HCT116 (cell line): ENCODE measurements around the gene NAGA.

Experiments used
- CTCF ChIP-seq, 3 experiments: fragments of 200-600 bp in 1 of 3; sonication (generic) in 1 of 3; IDR thresholded peaks in 2 of 3; conservative IDR thresholded peaks in 1 of 3; 2 replicates each; pipeline ENCODE4 v1.5.1; 2012 to 2017; ENCODE audit warnings: low read depth in 2 of 3, low read length in 2 of 3, antibody characterized with exemption in 1 of 3, borderline replicate concordance in 1 of 3, control low read depth in 1 of 3, mild to moderate bottlenecking in 1 of 3, mixed read lengths in 1 of 3, mixed run types in 1 of 3, moderate library complexity in 1 of 3; ENCODE audit not compliant: insufficient read depth in 1 of 3
- ELF1 ChIP-seq: IDR thresholded peaks from 2 replicates; pipeline ENCODE4 v1.6.1; 2012; ENCODE audit warnings: low read depth, borderline replicate concordance
- EZH2 ChIP-seq: fragments of 200-600 bp; sonication (generic); IDR thresholded peaks from 2 replicates; pipeline ENCODE4 v1.6.1; 2017; ENCODE audit warnings: antibody characterized with exemption, mixed run types
- EZH2phosphoT487 ChIP-seq: fragments of 200-600 bp; IDR thresholded peaks from 2 replicates; pipeline ENCODE4 v1.6.1; 2018; ENCODE audit warnings: antibody characterized with exemption, borderline replicate concordance
- POLR2A ChIP-seq: IDR thresholded peaks from 2 replicates; pipeline ENCODE4 v1.7.0; 2011; ENCODE audit warnings: borderline replicate concordance; ENCODE audit not compliant: insufficient read depth, insufficient read length; ENCODE audit errors: extremely low read depth
- RAD21 ChIP-seq: IDR thresholded peaks from 2 replicates; pipeline ENCODE4 v1.6.1; 2012; ENCODE audit warnings: low read depth, mild to moderate bottlenecking
- REST ChIP-seq: IDR thresholded peaks from 2 replicates; pipeline ENCODE4 v1.6.1; 2012; ENCODE audit warnings: low read depth
- SIN3A ChIP-seq: IDR thresholded peaks from 2 replicates; pipeline ENCODE4 v1.6.1; 2012; ENCODE audit warnings: low read depth
- SRF ChIP-seq: IDR thresholded peaks from 2 replicates; pipeline ENCODE4 v1.6.1; 2012; ENCODE audit warnings: low read depth
- YY1 ChIP-seq: IDR thresholded peaks from 2 replicates; pipeline ENCODE4 v1.6.1; 2011; ENCODE audit warnings: low read length, low read depth, moderate library complexity, mild to moderate bottlenecking; ENCODE audit not compliant: insufficient replicate concordance; ENCODE audit errors: extremely low read depth
- ZFX ChIP-seq: fragments of 450-650 bp; IDR thresholded peaks from 2 replicates; pipeline ENCODE4 v1.6.1; 2017

- TF ChIP-seq CTCF (IDR thresholded peaks at IDR 0.05 in 2 of 3, conservative IDR thresholded peaks at IDR 0.05 in 1 of 3; ENCODE audit: borderline replicate concordance in 1 of 3, insufficient read depth in 1 of 3, low read depth in 2 of 3, low read length in 2 of 3) (no peak), RAD21 (no peak), YY1 (no peak), EZH2phosphoT487 (no peak), ELF1 (peak; percentile 33; the same call in 1 of the 2 replicates), EZH2 (no peak), SRF (no peak), ZFX (no peak), SIN3A (no peak), POLR2A (no peak), REST (no peak)
These were observed 48.3 kb downstream of the NAGA start for GRCh38 chr22:42022162-42022847.
